Cardiac fibroblast (primary cell): ENCODE data around the gene GPR156.
"Not testable (repeated sequence)": the region's sequence is repeated elsewhere in the genome, so short reads cannot be mapped to it uniquely, and the experiment has no call there.

Experiments used
- DNase-seq, 2 donors: peaks; one replicate each; pipeline versions ENCODE4 v3.0.0 to v3.0.0-alpha.2; 2010; ENCODE audit warnings: low read depth in 2 of 2
- H3K4me3 ChIP-seq, 2 donors: replicated peaks in 1 of 2; 1 replicate in 1 of 2; 2 replicates in 1 of 2; pipeline ENCODE4 v1.5.1; 2011; ENCODE audit warnings: low read depth in 2 of 2, low read length in 2 of 2, mild to moderate bottlenecking in 2 of 2, moderate library complexity in 1 of 2
- TF ChIP-seq, protein P1 (sequence below): IDR thresholded peaks from one replicate; pipeline ENCODE4 v1.5.1; 2011; ENCODE audit warnings: low read depth, mild to moderate bottlenecking, low read length, inconsistent platforms

GPR156 gene

DNA sequence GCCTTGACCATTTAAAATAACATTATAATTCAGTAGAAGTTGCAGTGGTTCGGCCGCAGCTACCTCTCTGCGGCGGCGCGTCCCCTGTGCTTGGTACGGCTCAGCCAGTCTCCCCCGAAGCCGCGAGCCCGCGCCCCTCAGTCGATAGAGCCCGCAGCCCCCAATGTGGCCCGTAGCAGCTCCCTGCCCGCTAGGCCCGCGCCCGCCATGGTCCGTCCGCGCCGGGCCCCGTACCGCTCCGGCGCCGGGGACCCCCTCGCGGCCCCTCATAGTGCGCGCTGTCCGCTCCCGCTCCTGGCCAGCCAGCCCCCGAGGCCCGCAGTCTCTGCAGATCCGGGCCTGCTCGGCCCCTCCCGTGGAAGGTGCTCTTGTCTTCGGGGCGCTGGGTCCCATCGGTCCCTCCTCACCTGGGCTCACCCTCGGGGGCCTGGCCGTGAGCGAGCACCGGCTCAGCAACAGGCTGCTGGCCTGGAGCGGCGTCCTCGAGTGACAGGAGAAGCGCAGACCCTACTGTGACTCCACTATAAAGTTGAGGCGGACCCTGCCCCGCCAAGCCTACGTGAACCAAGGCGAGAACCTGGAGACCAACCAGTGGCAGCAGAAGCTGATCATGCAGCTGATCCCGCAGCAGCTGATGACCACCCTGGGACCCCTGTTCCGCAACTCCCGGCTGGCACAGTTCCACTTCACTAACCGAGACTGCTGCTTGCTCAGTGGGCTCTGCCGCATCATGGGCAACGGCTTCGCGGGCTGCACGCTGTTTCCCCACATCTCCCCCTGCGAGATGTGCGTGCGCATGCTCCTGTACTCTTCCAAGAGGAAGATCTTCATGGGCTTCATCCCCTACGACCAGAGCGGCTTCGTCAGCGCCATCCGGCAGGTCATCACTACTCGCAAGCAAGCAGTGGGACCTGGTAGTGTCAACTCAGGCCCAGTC lies 21.8 kb upstream of the GPR156 start:
- TF ChIP-seq, protein P1, sequence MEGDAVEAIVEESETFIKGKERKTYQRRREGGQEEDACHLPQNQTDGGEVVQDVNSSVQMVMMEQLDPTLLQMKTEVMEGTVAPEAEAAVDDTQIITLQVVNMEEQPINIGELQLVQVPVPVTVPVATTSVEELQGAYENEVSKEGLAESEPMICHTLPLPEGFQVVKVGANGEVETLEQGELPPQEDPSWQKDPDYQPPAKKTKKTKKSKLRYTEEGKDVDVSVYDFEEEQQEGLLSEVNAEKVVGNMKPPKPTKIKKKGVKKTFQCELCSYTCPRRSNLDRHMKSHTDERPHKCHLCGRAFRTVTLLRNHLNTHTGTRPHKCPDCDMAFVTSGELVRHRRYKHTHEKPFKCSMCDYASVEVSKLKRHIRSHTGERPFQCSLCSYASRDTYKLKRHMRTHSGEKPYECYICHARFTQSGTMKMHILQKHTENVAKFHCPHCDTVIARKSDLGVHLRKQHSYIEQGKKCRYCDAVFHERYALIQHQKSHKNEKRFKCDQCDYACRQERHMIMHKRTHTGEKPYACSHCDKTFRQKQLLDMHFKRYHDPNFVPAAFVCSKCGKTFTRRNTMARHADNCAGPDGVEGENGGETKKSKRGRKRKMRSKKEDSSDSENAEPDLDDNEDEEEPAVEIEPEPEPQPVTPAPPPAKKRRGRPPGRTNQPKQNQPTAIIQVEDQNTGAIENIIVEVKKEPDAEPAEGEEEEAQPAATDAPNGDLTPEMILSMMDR: no peak
- DNase-seq: no peak
- H3K4me3 ChIP-seq: no peak overlapping the region

DNA sequence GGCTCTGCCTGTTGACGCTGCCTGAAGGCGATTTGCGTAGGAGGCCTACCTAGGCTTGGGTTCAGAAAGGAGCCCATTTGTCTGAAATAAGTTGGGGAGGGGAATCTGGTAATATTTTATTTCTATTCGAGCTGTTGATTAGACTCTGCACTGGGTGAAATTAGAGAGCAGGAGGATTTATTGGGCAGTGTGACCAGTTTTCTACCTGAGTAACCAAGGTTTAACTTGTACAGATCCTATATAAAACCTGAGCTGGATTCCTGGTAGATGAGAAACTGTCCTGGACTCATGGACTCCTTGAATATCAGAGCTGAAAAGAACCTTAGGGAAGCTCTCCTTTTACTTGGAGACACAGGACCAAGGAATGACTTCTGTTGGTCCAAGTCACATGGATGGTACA lies 19.6 kb upstream of the GPR156 start:
- no peak overlapping the region for H3K4me3 ChIP-seq
- DNase-seq: no peak
- TF ChIP-seq, protein P1: no peak

DNA sequence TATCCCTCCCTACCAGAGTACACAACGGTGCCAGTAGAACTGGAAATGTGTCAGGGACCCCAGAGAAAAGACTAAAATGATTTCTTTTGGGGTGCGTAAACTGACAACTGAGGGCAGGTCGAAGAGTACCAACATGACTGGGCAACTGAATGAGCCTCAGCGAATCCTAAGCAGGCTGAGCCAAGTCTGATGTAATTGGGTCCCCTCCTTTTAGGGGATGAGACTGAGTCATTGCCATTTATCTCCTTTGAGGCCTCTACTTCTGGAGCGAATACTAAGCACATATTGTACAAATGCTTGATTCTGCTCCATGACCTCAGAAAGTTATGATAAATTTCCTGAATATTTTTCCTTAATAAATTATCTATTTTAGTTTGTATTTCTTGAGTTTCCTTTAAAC lies 17.3 kb upstream of the GPR156 start:
- no peak overlapping the region for H3K4me3 ChIP-seq
- TF ChIP-seq, protein P1: no peak
- DNase-seq: peak; percentile 59 to 76

DNA sequence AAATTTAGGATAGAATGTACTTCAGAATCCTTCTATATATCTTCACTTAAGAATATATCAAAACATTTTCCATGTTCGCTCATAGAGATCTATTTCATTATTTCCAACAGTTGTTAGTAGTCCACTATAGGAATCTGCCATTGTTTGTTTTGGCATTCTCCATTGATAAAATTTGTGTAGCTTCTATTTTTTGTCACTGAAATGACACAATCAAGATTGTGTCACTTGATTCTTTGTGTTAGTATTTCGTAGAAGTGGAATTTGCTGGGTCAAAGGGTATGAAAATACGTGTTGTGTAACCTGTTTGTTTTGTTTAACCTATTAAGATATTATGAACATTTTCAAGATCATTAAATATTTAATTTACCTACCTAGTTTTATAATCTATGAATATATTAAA lies 15.9 kb upstream of the GPR156 start:
- TF ChIP-seq, protein P1: no peak
- peak in 1 of 2 donors; percentile 65 for DNase-seq
- H3K4me3 ChIP-seq: no peak overlapping the region

DNA sequence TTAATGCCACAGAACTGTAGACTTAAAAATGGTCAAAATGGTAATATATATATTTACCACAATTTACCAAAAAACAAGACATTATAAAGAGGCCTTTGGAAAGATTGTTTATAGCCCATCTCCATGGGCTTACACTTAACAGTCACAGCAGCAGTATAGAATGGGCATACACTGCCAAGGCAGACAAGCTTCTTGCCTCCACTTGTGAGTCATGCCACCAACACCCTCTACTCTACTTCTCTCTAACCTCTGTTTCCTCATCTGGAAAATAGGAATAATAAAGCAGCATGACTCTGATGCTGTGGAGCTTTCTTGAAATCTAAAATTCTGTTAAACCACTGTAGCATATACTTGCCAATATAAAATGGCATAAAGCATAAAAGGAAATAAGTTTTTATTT lies 14.4 kb upstream of the GPR156 start:
- H3K4me3 ChIP-seq: no peak overlapping the region
- TF ChIP-seq, protein P1: no peak

DNA sequence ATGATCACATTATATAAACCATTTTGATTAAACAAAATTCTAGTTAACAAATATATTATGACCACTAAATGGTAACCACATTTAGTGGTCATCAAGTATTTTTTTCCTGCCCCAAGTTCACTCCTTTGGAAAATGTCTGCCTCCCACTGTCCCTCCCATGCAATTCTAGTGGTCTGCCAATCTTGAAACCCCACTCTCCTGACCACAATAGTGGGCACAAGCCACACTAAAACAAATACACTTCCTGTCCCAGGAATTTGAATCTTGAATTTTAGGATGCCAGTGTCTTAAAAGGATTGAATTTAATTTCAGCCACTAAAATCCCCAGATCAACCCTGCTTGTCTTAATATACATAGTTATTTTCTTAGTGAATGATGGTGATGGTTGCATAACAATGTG lies 14.0 kb upstream of the GPR156 start:
- H3K4me3 ChIP-seq: no peak overlapping the region
- no peak for DNase-seq
- TF ChIP-seq, protein P1: no peak

More for the DNA sequence above, 14.4 kb upstream of the GPR156 start:
- DNase-seq: peak in 1 of 2 donors; percentile 28

DNA sequence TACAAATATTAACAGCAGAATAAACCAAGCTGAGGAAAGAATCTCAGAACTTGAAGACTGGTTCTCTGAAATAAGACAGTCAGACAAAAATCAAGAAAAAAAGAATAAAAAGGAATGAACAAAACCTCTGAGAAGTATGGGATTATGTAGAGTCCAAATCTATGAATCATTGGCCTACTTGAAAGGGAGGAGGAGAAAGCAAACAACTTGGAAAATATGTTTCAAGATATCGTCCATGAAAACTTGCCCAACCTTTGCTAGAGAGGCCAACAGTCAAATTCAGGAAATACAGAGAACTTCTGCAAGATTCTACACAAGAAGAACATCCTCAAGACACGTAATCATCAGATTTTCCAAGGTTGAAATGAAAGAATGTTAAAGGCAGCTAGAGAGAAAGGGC lies 6.5 kb upstream of the GPR156 start:
- DNase-seq: peak; percentile 48 to 59
- H3K4me3 ChIP-seq: not testable (repeated sequence)
